H1 (cell line): ENCODE measurements around the gene GPR61. TPM values are rescaled to one million over a fixed set of nuclear protein-coding genes. Genes with fewer than 3 reads are reported as not detected.

Source experiments
- CTCF ChIA-PET: fragments of 300-600 bp; sonication (Branson Sonifier 250); formaldehyde crosslinking; loops from one replicate; lab custom pipeline; 2021; ENCODE audit not compliant: partially characterized antibody; lab: Charles Lee
- POLR2A ChIA-PET: fragments of 300-600 bp; sonication (Branson Sonifier 250); formaldehyde crosslinking; loops from one replicate; lab custom pipeline; 2021; ENCODE audit warnings: inconsistent platforms; ENCODE audit not compliant: partially characterized antibody; lab: Charles Lee
- DNase-seq, 2 experiments: peaks; one replicate each; pipeline versions ENCODE4 v3.0.0 to v3.0.0-alpha.2; 2010 to 2022; ENCODE audit warnings: low spot score in 2 of 2, low read depth in 1 of 2, mixed read lengths in 1 of 2
- FAIRE-seq: peaks from 2 replicates; lab custom pipeline; 2011; peaks lifted over from hg19 to GRCh38; lab: Jason Lieb, UNC
- H2AFZ ChIP-seq: 2 replicates; pipeline ENCODE4 v1.8.1; 2012; ENCODE audit warnings: low read length, inconsistent platforms
- H2AK5ac ChIP-seq: 2 replicates; pipeline ENCODE4 v1.6.1; 2013; ENCODE audit warnings: low read depth, low read length
- H2BK120ac ChIP-seq: replicated peaks from 2 replicates; pipeline ENCODE3; 2013; ENCODE audit warnings: low read depth, low read length, inconsistent platforms
- H2BK12ac ChIP-seq: 2 replicates; pipeline ENCODE4 v1.6.1; 2013; ENCODE audit warnings: low read depth, low read length
- H2BK15ac ChIP-seq: 2 replicates; pipeline ENCODE4 v1.6.1; 2013; ENCODE audit warnings: low read length
- H2BK20ac ChIP-seq: 2 replicates; pipeline ENCODE4 v1.6.1; 2013; ENCODE audit warnings: low read length
- H2BK5ac ChIP-seq: 2 replicates; pipeline ENCODE4 v1.6.1; 2013; ENCODE audit warnings: low read depth, low read length
- H3K14ac ChIP-seq: 2 replicates; pipeline ENCODE4 v1.6.1; 2013; ENCODE audit warnings: inconsistent platforms; ENCODE audit not compliant: insufficient read length
- H3K18ac ChIP-seq: 2 replicates; pipeline ENCODE4 v1.6.1; 2013; ENCODE audit warnings: low read length; ENCODE audit errors: extremely low read depth
- H3K23ac ChIP-seq: 2 replicates; pipeline ENCODE4 v1.6.1; 2013; ENCODE audit warnings: inconsistent platforms; ENCODE audit not compliant: insufficient read length
- H3K23me2 ChIP-seq: 2 replicates; pipeline ENCODE4 v1.6.1; 2013; ENCODE audit warnings: low read depth, low read length
- H3K27ac ChIP-seq: 2 replicates; pipeline ENCODE4 v1.6.1; 2011; ENCODE audit warnings: low read depth, low read length, inconsistent platforms
- H3K27me3 ChIP-seq, 4 experiments: replicated peaks in 1 of 4; 1 replicate in 1 of 4; 2 replicates in 3 of 4; pipeline versions ENCODE4 v1.6.1 to v1.8.1; 2011 to 2013; ENCODE audit warnings: low read length in 3 of 4, mild to moderate bottlenecking in 3 of 4, inconsistent platforms in 2 of 4, mixed read lengths in 2 of 4, moderate library complexity in 1 of 4; ENCODE audit not compliant: control insufficient read depth in 3 of 4, insufficient read depth in 3 of 4; ENCODE audit errors: extremely low read depth in 1 of 4
- H3K36me3 ChIP-seq, 4 experiments: 2 replicates each; pipeline versions ENCODE4 v1.6.1 to v1.8.1; 2011 to 2013; ENCODE audit warnings: mild to moderate bottlenecking in 4 of 4, low read length in 3 of 4, moderate library complexity in 2 of 4, control low read depth in 1 of 4, inconsistent platforms in 1 of 4; ENCODE audit not compliant: insufficient read depth in 4 of 4, control insufficient read depth in 2 of 4
- H3K4ac ChIP-seq: replicated peaks from 2 replicates; pipeline ENCODE3; 2013; ENCODE audit warnings: low read length, low read depth, mixed read lengths, inconsistent platforms; ENCODE audit not compliant: insufficient read length
- H3K4me1 ChIP-seq, 4 experiments: replicated peaks in 1 of 4; 1 replicate in 1 of 4; 2 replicates in 3 of 4; pipeline versions ENCODE4 v1.6.1 to v1.8.1; 2011 to 2013; ENCODE audit warnings: low read length in 3 of 4, inconsistent platforms in 2 of 4, mixed read lengths in 1 of 4; ENCODE audit not compliant: insufficient read depth in 4 of 4, control insufficient read depth in 3 of 4
- H3K4me2 ChIP-seq, 2 experiments: 2 replicates each; pipeline versions ENCODE4 v1.6.1 to v1.8.1; 2011 to 2013; ENCODE audit warnings: low read depth in 2 of 2, low read length in 2 of 2, control low read depth in 1 of 2, inconsistent platforms in 1 of 2, mild to moderate bottlenecking in 1 of 2; ENCODE audit not compliant: insufficient read depth in 1 of 2
- H3K4me3 ChIP-seq, 4 experiments: fragments of 200-600, 300-600 bp in 1 of 4; sonication (generic), shearing (Covaris generic), sonication (Bioruptor Twin) in 1 of 4; 2 replicates each; pipeline versions ENCODE4 v1.5.1 to v1.8.1; 2011 to 2016; ENCODE audit warnings: low read length in 4 of 4, low read depth in 3 of 4, control low read depth in 2 of 4, inconsistent platforms in 2 of 4, mild to moderate bottlenecking in 2 of 4, mixed read lengths in 1 of 4, moderate library complexity in 1 of 4; ENCODE audit not compliant: insufficient read depth in 2 of 4; ENCODE audit errors: extremely low read depth in 1 of 4
- H3K56ac ChIP-seq: replicated peaks from 2 replicates; pipeline ENCODE3; 2013; ENCODE audit warnings: low read depth, mild to moderate bottlenecking, mixed read lengths, low read length, inconsistent platforms; ENCODE audit not compliant: insufficient read length
- H3K79me1 ChIP-seq: 2 replicates; pipeline ENCODE4 v1.6.1; 2013; ENCODE audit warnings: low read depth, low read length, control low read depth
- H3K79me2 ChIP-seq, 2 experiments: 2 replicates each; pipeline versions ENCODE4 v1.6.1 to v1.8.1; 2012 to 2013; ENCODE audit warnings: low read length in 2 of 2, mild to moderate bottlenecking in 2 of 2, inconsistent platforms in 1 of 2; ENCODE audit not compliant: insufficient read depth in 2 of 2, control insufficient read depth in 1 of 2
- H3K9ac ChIP-seq, 4 experiments: replicated peaks in 1 of 4; 1 replicate in 1 of 4; 2 replicates in 3 of 4; pipeline versions ENCODE4 v1.6.1 to v1.8.1; 2011 to 2013; ENCODE audit warnings: low read depth in 3 of 4, low read length in 3 of 4, control low read depth in 2 of 4, mild to moderate bottlenecking in 2 of 4, moderate library complexity in 2 of 4, inconsistent platforms in 1 of 4; ENCODE audit errors: extremely low read depth in 1 of 4
- H3K9me3 ChIP-seq, 2 experiments: 2 replicates each; pipeline versions ENCODE4 v1.6.1 to v1.8.1; 2012 to 2013; ENCODE audit warnings: mild to moderate bottlenecking in 2 of 2, moderate library complexity in 2 of 2, control low read depth in 1 of 2, inconsistent platforms in 1 of 2, low read depth in 1 of 2, low read length in 1 of 2, mixed read lengths in 1 of 2; ENCODE audit not compliant: insufficient read depth in 2 of 2
- H4K20me1 ChIP-seq, 2 experiments: replicated peaks in 1 of 2; 2 replicates each; pipeline versions ENCODE3 to v1.8.1; 2011 to 2013; ENCODE audit warnings: inconsistent platforms in 2 of 2, low read length in 2 of 2, mild to moderate bottlenecking in 1 of 2; ENCODE audit not compliant: insufficient read depth in 2 of 2, control insufficient read depth in 1 of 2
- H4K5ac ChIP-seq: 2 replicates; pipeline ENCODE4 v1.6.1; 2013; ENCODE audit warnings: low read length, low read depth, mixed read lengths, inconsistent platforms; ENCODE audit not compliant: insufficient read length
- H4K8ac ChIP-seq: 2 replicates; pipeline ENCODE4 v1.8.0; 2013; ENCODE audit warnings: mild to moderate bottlenecking, moderate library complexity, low read length, inconsistent platforms; ENCODE audit not compliant: insufficient read depth; ENCODE audit errors: extremely low read depth
- H4K91ac ChIP-seq: replicated peaks from 2 replicates; pipeline ENCODE3; 2013; ENCODE audit warnings: low read length, mixed read lengths, inconsistent platforms; ENCODE audit not compliant: insufficient read length
- BRCA1 ChIP-seq: IDR thresholded peaks from 2 replicates; pipeline ENCODE4 v1.6.1; 2012; ENCODE audit warnings: low read depth, low read length, improper control_type of control experiment
- CBX5 ChIP-seq: fragments of 300-800, 300-1000 bp; sonication (generic); IDR thresholded peaks from 2 replicates; pipeline ENCODE4 v1.7.1; 2016; ENCODE audit warnings: antibody characterized with exemption, low read length, low read depth
- EP300 ChIP-seq, 2 experiments: IDR thresholded peaks; 1 replicate in 1 of 2; 2 replicates in 1 of 2; pipeline ENCODE4 v1.6.1; 2011 to 2012; ENCODE audit warnings: low read depth in 2 of 2, low read length in 2 of 2, mild to moderate bottlenecking in 2 of 2, borderline replicate concordance in 1 of 2, inconsistent platforms in 1 of 2, moderate library complexity in 1 of 2
- HDAC6 ChIP-seq: IDR thresholded peaks from one replicate; pipeline ENCODE4 v1.7.1; 2012; ENCODE audit warnings: low read depth, mild to moderate bottlenecking, inconsistent platforms, low read length, moderate library complexity
- NANOG ChIP-seq: IDR thresholded peaks from 2 replicates; pipeline ENCODE4 v1.6.1; 2011; ENCODE audit warnings: low read length, low read depth, mild to moderate bottlenecking, inconsistent platforms; ENCODE audit not compliant: insufficient read depth, poor library complexity, severe bottlenecking
- PHF8 ChIP-seq: fragments of 200-600 bp; sonication (generic); conservative IDR thresholded peaks from 2 replicates; pipeline ENCODE4 v1.7.1; 2012; ENCODE audit warnings: low read depth, mild to moderate bottlenecking, inconsistent platforms, low read length, moderate library complexity
- RAD21 ChIP-seq, 2 experiments: IDR thresholded peaks in 1 of 2; conservative IDR thresholded peaks in 1 of 2; 2 replicates each; pipeline ENCODE4 v1.6.1; 2011; ENCODE audit warnings: low read depth in 2 of 2, low read length in 2 of 2, improper control_type of control experiment in 1 of 2, inconsistent platforms in 1 of 2, mild to moderate bottlenecking in 1 of 2, moderate library complexity in 1 of 2
- SP1 ChIP-seq: IDR thresholded peaks from 2 replicates; pipeline ENCODE4 v1.6.1; 2011; ENCODE audit warnings: low read depth, low read length
- TCF12 ChIP-seq: IDR thresholded peaks from 2 replicates; pipeline ENCODE4 v1.6.1; 2011; ENCODE audit warnings: low read depth, mild to moderate bottlenecking, low read length
- TEAD4 ChIP-seq: IDR thresholded peaks from 2 replicates; pipeline ENCODE4 v1.6.1; 2012; ENCODE audit warnings: low read depth, low read length, inconsistent platforms, mixed read lengths
- WGBS, 2 experiments: shearing (Covaris generic) in 1 of 2; methylation state at CpG; one replicate each; pipeline versions ENCODE4 v1.1.6 to v1.1.7; 2013 to 2015; ENCODE audit warnings: low lambda C conversion rate in 2 of 2, mixed read lengths in 2 of 2, inconsistent platforms in 1 of 2, low coverage in 1 of 2, missing lambda C conversion rate in 1 of 2; ENCODE audit not compliant: insufficient replicate concordance in 2 of 2, insufficient coverage in 1 of 2, insufficient read length in 1 of 2; ENCODE audit errors: extremely low coverage in 1 of 2, missing lambda C conversion rate in 1 of 2; 5-methylcytosine and 5-hydroxymethylcytosine counted together
- polyA plus RNA-seq, 7 experiments: library from polyadenylated mRNA; depleted of rRNA in 3 of 7; stranded (reverse) in 5 of 7; unstranded in 2 of 7; fragments of >200 nt in 5 of 7; fragments of 200-250 nt in 2 of 7; gene quantifications; 1 replicate in 5 of 7; 2 replicates in 1 of 7; 4 replicates in 1 of 7; pipeline versions ENCODE4 v1.2.1 to v1.2.3, GENCODE V29; 2011 to 2013; ENCODE audit warnings: missing spikeins in 2 of 7, mixed read lengths in 2 of 7
- total RNA-seq: library from RNA; stranded (reverse); fragmentation: NEBNext Ultra II Directional; extraction: Animal tissue kit (Norgen Biotek cat#: 25700); gene quantifications from 2 replicates; pipeline ENCODE4 v1.2.1, GENCODE V29; 2021
- TF ChIP-seq, protein P1 (sequence below), 3 experiments: IDR thresholded peaks; 1 replicate in 2 of 3; 2 replicates in 1 of 3; pipeline versions ENCODE4 v1.5.1 to v1.6.1; 2011; ENCODE audit warnings: low read length in 3 of 3, mild to moderate bottlenecking in 3 of 3, inconsistent platforms in 2 of 3, low read depth in 1 of 3, moderate library complexity in 1 of 3; ENCODE audit not compliant: insufficient read depth in 1 of 3; ENCODE audit errors: control extremely low read depth in 1 of 3

GPR61 gene
- total and polyA plus RNA-seq, 2 of the 8 experiments (the other 6 are each of a cell fraction or from before 2014, with no cell fraction given), result 0.41 to 0.53 TPM

DNA sequence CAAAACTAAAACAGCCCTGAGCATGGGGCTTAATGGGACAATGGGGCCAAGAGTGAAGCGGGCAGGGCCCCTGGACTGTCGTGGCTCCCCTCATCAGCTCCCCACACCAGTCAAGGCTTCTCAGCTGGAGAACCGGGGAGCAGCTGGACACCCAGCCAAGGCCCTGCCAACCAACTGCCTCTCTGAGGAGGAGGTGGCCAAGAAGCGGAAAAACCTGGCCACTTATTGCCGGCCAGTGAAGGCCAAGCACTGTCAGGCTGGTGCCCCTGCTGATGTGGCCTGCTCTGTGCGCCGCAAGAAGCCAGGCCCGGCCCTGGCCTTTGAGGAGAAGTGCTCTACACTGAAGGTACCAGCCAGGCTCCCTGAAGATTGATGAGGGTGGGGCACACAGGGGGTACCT is 48.3 kb upstream of the GPR61 start:
- H4K91ac ChIP-seq, result no peak overlapping the region
- TF ChIP-seq SP1 (no peak), RAD21 (IDR thresholded peaks at IDR 0.05 in 1 of 2, conservative IDR thresholded peaks at IDR 0.05 in 1 of 2; ENCODE audit: low read depth in 2 of 2, low read length in 2 of 2) (no peak), BRCA1 (no peak), EP300 (IDR thresholded peaks at IDR 0.05; ENCODE audit: borderline replicate concordance in 1 of 2, low read depth in 2 of 2, low read length in 2 of 2) (no peak), CBX5 (no peak), NANOG (no peak), TEAD4 (no peak), HDAC6 (no peak), TCF12 (no peak), PHF8 (no peak)
- TF ChIP-seq, protein P1, sequence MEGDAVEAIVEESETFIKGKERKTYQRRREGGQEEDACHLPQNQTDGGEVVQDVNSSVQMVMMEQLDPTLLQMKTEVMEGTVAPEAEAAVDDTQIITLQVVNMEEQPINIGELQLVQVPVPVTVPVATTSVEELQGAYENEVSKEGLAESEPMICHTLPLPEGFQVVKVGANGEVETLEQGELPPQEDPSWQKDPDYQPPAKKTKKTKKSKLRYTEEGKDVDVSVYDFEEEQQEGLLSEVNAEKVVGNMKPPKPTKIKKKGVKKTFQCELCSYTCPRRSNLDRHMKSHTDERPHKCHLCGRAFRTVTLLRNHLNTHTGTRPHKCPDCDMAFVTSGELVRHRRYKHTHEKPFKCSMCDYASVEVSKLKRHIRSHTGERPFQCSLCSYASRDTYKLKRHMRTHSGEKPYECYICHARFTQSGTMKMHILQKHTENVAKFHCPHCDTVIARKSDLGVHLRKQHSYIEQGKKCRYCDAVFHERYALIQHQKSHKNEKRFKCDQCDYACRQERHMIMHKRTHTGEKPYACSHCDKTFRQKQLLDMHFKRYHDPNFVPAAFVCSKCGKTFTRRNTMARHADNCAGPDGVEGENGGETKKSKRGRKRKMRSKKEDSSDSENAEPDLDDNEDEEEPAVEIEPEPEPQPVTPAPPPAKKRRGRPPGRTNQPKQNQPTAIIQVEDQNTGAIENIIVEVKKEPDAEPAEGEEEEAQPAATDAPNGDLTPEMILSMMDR (IDR thresholded peaks at IDR 0.05; ENCODE audit: control extremely low read depth in 1 of 3, insufficient read depth in 1 of 3, low read depth in 1 of 3, low read length in 3 of 3), result no peak

More for the DNA sequence above, 48.3 kb upstream of the GPR61 start:
- Histone ChIP-seq H4K8ac (no peak overlapping the region), H3K4ac (no peak overlapping the region), H3K36me3 (no peaks in the 10 kb centered on the region; a peak in 1 of 8 replicates), H4K20me1 (peaks cover 0 to 1% of the 10 kb centered on the region in 2 experiments), H2BK5ac (no peak overlapping the region), H3K4me3 (no peak overlapping the region), H2AFZ (no peak overlapping the region), H4K5ac (no peak overlapping the region), H2BK20ac (no peak overlapping the region), H3K56ac (no peak overlapping the region), H2BK15ac (no peak overlapping the region), H3K9ac (no peak overlapping the region), H2BK12ac (no peak overlapping the region), H2BK120ac (no peak overlapping the region), H3K27ac (no peak overlapping the region), H3K14ac (no peak overlapping the region), H3K23ac (no peak overlapping the region), H2AK5ac (no peak overlapping the region), H3K4me2 (no peak overlapping the region), H3K9me3 (no peaks in the 10 kb centered on the region), H3K18ac (no peak overlapping the region), H3K79me2 (no peaks in the 10 kb centered on the region), H3K4me1 (peaks cover 0 to 2% (median 0%) of the 10 kb centered on the region in 4 experiments; a peak in 1 of 7 replicates), H3K23me2 (peaks cover 2% of the 10 kb centered on the region), H3K27me3 (no peaks in the 10 kb centered on the region), H3K79me1 (no peaks in the 10 kb centered on the region; the same call in 1 of the 2 replicates)
- FAIRE-seq, result no peak
- CTCF ChIA-PET, result interaction anchor here (0.5 to 43.7 kb wide), 15 partner anchors 12 to 214 kb away, joined by 3 to 1755 read pairs (median 3); partner anchors contain the start of genes AMIGO1, ATXN7L2 and GPR61
- DNase-seq, result no peak
- POLR2A ChIA-PET, result interaction anchor here (0.8 to 3.1 kb wide), 4 partner anchors 9 to 294 kb away, joined by 3 to 10 read pairs (median 4); no protein-coding TSS in a partner anchor
- 100% methylated on average over 8 of the region's 8 CpGs; no CpG with 5 or more reads in 1 of the 2 experiments for WGBS, 2 experiments
